Smooth muscle cell (in vitro differentiated cells): ENCODE data around the gene CCDC32. TPM values are rescaled to one million over a fixed set of nuclear protein-coding genes. Genes with fewer than 3 reads are reported as not detected.

ENCODE experiments used
- DNase-seq: peaks from one replicate; lab custom pipeline; 2025; ENCODE audit not compliant: unreplicated experiment; lab: John Stamatoyannopoulos, UW
- H2AFZ ChIP-seq: fragments of 200-600 bp; sonication (generic); 2 replicates; pipeline ENCODE4 v1.6.0; 2016; ENCODE audit warnings: antibody characterized with exemption, low read depth, mild to moderate bottlenecking
- H3F3A ChIP-seq: fragments of 200-600 bp; sonication (generic); 2 replicates; pipeline ENCODE4 v1.6.0; 2017; ENCODE audit warnings: antibody characterized with exemption, low read depth
- H3K27ac ChIP-seq: fragments of 200-600 bp; sonication (generic); 2 replicates; pipeline ENCODE4 v1.5.1; 2016; ENCODE audit warnings: low read depth, mild to moderate bottlenecking
- H3K27me3 ChIP-seq: fragments of 200-600 bp; sonication (generic); 2 replicates; pipeline ENCODE4 v1.6.1; 2016; ENCODE audit warnings: low read depth, mild to moderate bottlenecking
- H3K36me3 ChIP-seq: fragments of 200-600 bp; sonication (generic); 2 replicates; pipeline ENCODE4 v1.5.1; 2016; ENCODE audit warnings: low read depth
- H3K4me1 ChIP-seq: fragments of 200-600 bp; sonication (generic); 2 replicates; pipeline ENCODE4 v1.5.1; 2016; ENCODE audit warnings: low read depth
- H3K4me2 ChIP-seq: fragments of 200-600 bp; sonication (generic); 2 replicates; pipeline ENCODE4 v1.6.0; 2016; ENCODE audit warnings: mild to moderate bottlenecking
- H3K4me3 ChIP-seq: fragments of 200-600 bp; sonication (generic); 2 replicates; pipeline ENCODE4 v1.5.1; 2016; ENCODE audit warnings: mild to moderate bottlenecking
- H3K79me2 ChIP-seq: fragments of 200-600 bp; sonication (generic); 2 replicates; pipeline ENCODE4 v1.6.0; 2016; ENCODE audit warnings: low read depth, mild to moderate bottlenecking
- H3K9ac ChIP-seq: fragments of 200-600 bp; sonication (generic); 2 replicates; pipeline ENCODE4 v1.6.0; 2016; ENCODE audit warnings: low read depth
- H3K9me3 ChIP-seq: fragments of 200-600 bp; sonication (generic); replicated peaks from 2 replicates; pipeline ENCODE4 v1.5.1; 2016; ENCODE audit warnings: low read depth
- H4K20me1 ChIP-seq: fragments of 200-600 bp; sonication (generic); 2 replicates; pipeline ENCODE4 v1.6.0; 2016; ENCODE audit warnings: low read depth
- CTCF ChIP-seq: fragments of 200-600 bp; sonication (generic); IDR thresholded peaks from 2 replicates; pipeline ENCODE4 v1.5.1; 2017; ENCODE audit warnings: borderline replicate concordance, mild to moderate bottlenecking, antibody characterized with exemption; ENCODE audit not compliant: insufficient read depth, poor library complexity, severe bottlenecking
- WGBS: methylation state at CpG from one replicate; pipeline ENCODE4 v1.1.7; 2016; ENCODE audit warnings: low lambda C conversion rate; 5-methylcytosine and 5-hydroxymethylcytosine counted together
- polyA plus RNA-seq: library from polyadenylated mRNA; unstranded; fragments of >200 nt; fragmentation: Nextera tagmentation; extraction: Ambion mirVana; gene quantifications from 2 replicates; pipeline ENCODE4 v1.2.1, GENCODE V29; 2016
- total RNA-seq: library from RNA; depleted of rRNA; stranded (reverse); fragments of >200 nt; gene quantifications from 2 replicates; pipeline ENCODE4 v1.2.3, GENCODE V29; 2014

The CCDC32 gene
- total and polyA plus RNA-seq, 2 experiments from 2014 or later: 16.2 to 20.6 TPM

GRCh38 chr15:40562691-40563090 is 2.2 kb downstream of the CCDC32 start:
- no peak for DNase-seq
- WGBS: 95% methylated on average over 2 of the region's 2 CpGs
- no peaks in the 10 kb centered on the region for H3K27me3 ChIP-seq
- H3K9ac ChIP-seq: no peak overlapping the region
- peaks cover 22% of the 10 kb centered on the region for H3K79me2 ChIP-seq
- no peak for TF ChIP-seq CTCF
- H3K4me3 ChIP-seq: no peak overlapping the region
- peaks cover 3% of the 10 kb centered on the region for H3K4me1 ChIP-seq
- no peak overlapping the region for H2AFZ ChIP-seq
- H3K9me3 ChIP-seq: no peaks in the 10 kb centered on the region
- H3K27ac ChIP-seq: no peak overlapping the region
- no peak overlapping the region for H3K4me2 ChIP-seq
- H3K36me3 ChIP-seq: no peaks in the 10 kb centered on the region
- no peaks in the 10 kb centered on the region for H4K20me1 ChIP-seq
- H3F3A ChIP-seq: no peaks in the 10 kb centered on the region

- Histone ChIP-seq H3K4me1 (peaks cover 2% of the 10 kb centered on the region), H3K4me3 (no peak overlapping the region), H3K79me2 (peaks cover 19% of the 10 kb centered on the region), H3K27ac (no peak overlapping the region), H3K9ac (no peak overlapping the region), H3F3A (no peaks in the 10 kb centered on the region), H3K4me2 (no peak overlapping the region), H2AFZ (no peak overlapping the region), H3K9me3 (no peaks in the 10 kb centered on the region), H4K20me1 (no peaks in the 10 kb centered on the region), H3K27me3 (no peaks in the 10 kb centered on the region), H3K36me3 (no peaks in the 10 kb centered on the region)
- 93% methylated on average over 6 of the region's 6 CpGs for WGBS
- no peak for DNase-seq
- no peak for TF ChIP-seq CTCF
Observed at GRCh38 chr15:40558952-40559742, 5.7 kb downstream of the CCDC32 start.

GRCh38 chr15:40555876-40556275 is 9.0 kb downstream of the CCDC32 start:
- H4K20me1 ChIP-seq: no peaks in the 10 kb centered on the region
- peaks cover 4% of the 10 kb centered on the region for H3K79me2 ChIP-seq
- H3K9ac ChIP-seq: no peak overlapping the region
- H3K4me1 ChIP-seq: no peaks in the 10 kb centered on the region
- H3K27ac ChIP-seq: no peak overlapping the region
- H3F3A ChIP-seq: no peaks in the 10 kb centered on the region
- DNase-seq: no peak
- no peak overlapping the region for H3K4me2 ChIP-seq
- H3K27me3 ChIP-seq: no peaks in the 10 kb centered on the region
- H2AFZ ChIP-seq: no peak overlapping the region
- H3K9me3 ChIP-seq: no peaks in the 10 kb centered on the region
- 100% methylated on average over 2 of the region's 2 CpGs for WGBS
- no peaks in the 10 kb centered on the region for H3K36me3 ChIP-seq
- no peak overlapping the region for H3K4me3 ChIP-seq
- TF ChIP-seq CTCF: no peak

GRCh38 chr15:40554161-40554525 is 10.7 kb downstream of the CCDC32 start:
- no peaks in the 10 kb centered on the region for H3K27me3 ChIP-seq
- H4K20me1 ChIP-seq: no peaks in the 10 kb centered on the region
- TF ChIP-seq CTCF: no peak
- H3K4me1 ChIP-seq: no peaks in the 10 kb centered on the region
- H3K4me3 ChIP-seq: no peak overlapping the region
- H3K27ac ChIP-seq: no peak overlapping the region
- H3K79me2 ChIP-seq: no peaks in the 10 kb centered on the region
- no peak overlapping the region for H2AFZ ChIP-seq
- H3K36me3 ChIP-seq: no peaks in the 10 kb centered on the region
- 63% methylated on average over 4 of the region's 4 CpGs for WGBS
- no peaks in the 10 kb centered on the region for H3F3A ChIP-seq
- no peak for DNase-seq
- no peaks in the 10 kb centered on the region for H3K9me3 ChIP-seq
- H3K9ac ChIP-seq: no peak overlapping the region
- H3K4me2 ChIP-seq: no peak overlapping the region
